K562 (cell line): ENCODE measurements around the gene MYO15B. TPM values are rescaled to one million over a fixed set of nuclear protein-coding genes. Genes with fewer than 3 reads are reported as not detected.
A peak's percentile ranks its signal among the peaks of the same experiment; 100 is the strongest.
"Not testable (repeated sequence)": the region's sequence is repeated elsewhere in the genome, so short reads cannot be mapped to it uniquely, and the experiment has no call there.

ENCODE experiments used
- ATAC-seq: fragments of 200-7000 bp; cut with Tn5 transposase; 3 replicates; pipeline ENCODE4 v1.9.1; 2020; ENCODE audit warnings: moderate library complexity
- BruUV-seq: library from RNA; stranded (reverse); fragments of 400-500 nt; replicated peaks from 2 replicates; lab custom pipeline; 2021; lab: Mats Ljungman, UMichigan
- CTCF ChIA-PET: fragments of 300-600 bp; formaldehyde crosslinking; extraction: SDS; loops from one replicate; lab custom pipeline; 2021; ENCODE audit warnings: low intra/inter-chr PET ratio; lab: Yijun Ruan, JAX
- POLR2A ChIA-PET: fragments of 300-600, 350-650 bp; sonication (Branson Sonifier 250); formaldehyde crosslinking; extraction: SDS; loops from one replicate; lab custom pipeline; 2021; ENCODE audit warnings: antibody characterized with exemption, inconsistent platforms; lab: Yijun Ruan, JAX
- DNase-seq, 4 experiments: peaks; one replicate each; pipeline versions ENCODE4 v3.0.0 to v3.0.0-alpha.2; 2011 to 2018; ENCODE audit warnings: low spot score in 3 of 4, mixed read lengths in 3 of 4; ENCODE audit errors: extremely low read depth in 1 of 4
- FAIRE-seq: peaks from 2 replicates; lab custom pipeline; 2011; peaks lifted over from hg19 to GRCh38; lab: Jason Lieb, UNC
- H2AFZ ChIP-seq: 2 replicates; pipeline ENCODE4 v1.6.0; 2011; ENCODE audit warnings: low read depth, low read length, control low read depth, inconsistent platforms
- H3K27ac ChIP-seq: fragments of 200-600 bp; 3 replicates; pipeline ENCODE4 v1.8.0; 2011; ENCODE audit warnings: low read depth, mild to moderate bottlenecking, control low read depth, inconsistent platforms, low read length, moderate library complexity, mixed read lengths; ENCODE audit errors: extremely low read depth
- H3K27me3 ChIP-seq, 2 experiments: fragments of 300-600 bp in 1 of 2; 2 replicates in 1 of 2; 3 replicates in 1 of 2; pipeline versions ENCODE4 v1.6.0 to v1.8.0; 2011; ENCODE audit warnings: inconsistent platforms in 2 of 2, low read length in 2 of 2, mild to moderate bottlenecking in 1 of 2, mixed read lengths in 1 of 2, moderate library complexity in 1 of 2; ENCODE audit not compliant: control insufficient read depth in 2 of 2, insufficient read depth in 2 of 2
- H3K36me3 ChIP-seq: fragments of 300-600 bp; 3 replicates; pipeline ENCODE4 v1.8.0; 2011; ENCODE audit warnings: mild to moderate bottlenecking, low read length, inconsistent platforms; ENCODE audit not compliant: control insufficient read depth, insufficient read depth
- H3K4me1 ChIP-seq, 2 experiments: fragments of 200-600 bp in 1 of 2; replicated peaks in 1 of 2; 2 replicates in 1 of 2; 3 replicates in 1 of 2; pipeline versions ENCODE4 v1.5.1 to v1.8.0; 2011; ENCODE audit warnings: inconsistent platforms in 2 of 2, low read length in 2 of 2, mild to moderate bottlenecking in 1 of 2, mixed read lengths in 1 of 2, moderate library complexity in 1 of 2; ENCODE audit not compliant: control insufficient read depth in 2 of 2, insufficient read depth in 2 of 2
- H3K4me2 ChIP-seq: 2 replicates; pipeline ENCODE4 v1.6.1; 2011; ENCODE audit warnings: low read length, control low read depth, inconsistent platforms, mixed read lengths; ENCODE audit not compliant: insufficient read depth
- H3K4me3 ChIP-seq: fragments of 200-600 bp; sonication (generic), shearing (Covaris generic); 2 replicates; pipeline ENCODE4 v1.5.1; 2016; ENCODE audit warnings: control low read depth, inconsistent platforms
- H3K79me2 ChIP-seq: fragments of 200-600 bp; 3 replicates; pipeline ENCODE4 v1.8.0; 2011; ENCODE audit warnings: low read length, inconsistent platforms; ENCODE audit not compliant: control insufficient read depth, insufficient read depth
- H3K9ac ChIP-seq, 2 experiments: 2 replicates each; pipeline versions ENCODE4 v1.6.0 to v1.6.1; 2011; ENCODE audit warnings: low read depth in 2 of 2, low read length in 2 of 2, control low read depth in 1 of 2, inconsistent platforms in 1 of 2, mild to moderate bottlenecking in 1 of 2, mixed read lengths in 1 of 2; ENCODE audit not compliant: insufficient read depth in 1 of 2
- H3K9me1 ChIP-seq: one replicate; pipeline ENCODE4 v1.6.0; 2011; ENCODE audit warnings: inconsistent platforms, mild to moderate bottlenecking, low read length, moderate library complexity; ENCODE audit not compliant: control insufficient read depth, insufficient read depth
- H3K9me3 ChIP-seq: replicated peaks from 2 replicates; pipeline ENCODE4 v1.5.1; 2011; ENCODE audit warnings: low read depth, low read length, inconsistent platforms; ENCODE audit not compliant: control insufficient read depth, insufficient read depth
- H4K20me1 ChIP-seq: replicated peaks from 2 replicates; pipeline ENCODE4 v1.6.1; 2011; ENCODE audit warnings: low read length, inconsistent platforms, mixed read lengths; ENCODE audit not compliant: control insufficient read depth, insufficient read depth
- CEBPB ChIP-seq: fragments of 450-650 bp; IDR thresholded peaks from 2 replicates; pipeline ENCODE4 v1.6.1; 2016; ENCODE audit warnings: missing genetic modification characterization, missing compliant biosample characterization
- TCFL5 ChIP-seq: fragments of 250-450 bp; sonication (Bioruptor Pico); conservative IDR thresholded peaks from 2 replicates; pipeline ENCODE4 v1.6.1; 2021; ENCODE audit warnings: mild to moderate bottlenecking, moderate library complexity, matching md5 sums
- WGBS: fragments of 100-300 bp; shearing (Covaris generic); methylation state at CpG from one replicate; pipeline ENCODE4 v1.1.6; 2016; ENCODE audit warnings: low coverage, mixed read lengths; ENCODE audit not compliant: insufficient coverage; ENCODE audit errors: missing lambda C conversion rate; 5-methylcytosine and 5-hydroxymethylcytosine counted together
- in situ Hi-C: fragments of 300-500 bp; cut with MboI; formaldehyde crosslinking; loops from 4 replicates; pipeline ENCODE4 v1.15.0; 2018; ENCODE audit warnings: inconsistent platforms, mixed read lengths
- intact Hi-C: fragments of 100-400 bp; cut with micrococcal nuclease; formaldehyde crosslinking; loops from 2 replicates; pipeline ENCODE4 v1.14.2; 2022
- polyA plus RNA-seq, 8 experiments: library from polyadenylated mRNA; depleted of rRNA in 4 of 8; stranded (reverse) in 5 of 8; unstranded in 3 of 8; fragments of >200 nt; fragmentation: Nextera tagmentation in 2 of 8; fragmentation: Illumina TruSeq in 1 of 8; extraction: Ambion mirVana in 2 of 8; extraction: Trizol in 1 of 8; gene quantifications; 2 replicates each; pipeline versions ENCODE4 v1.2.1 to v1.2.3, GENCODE V29; 2011 to 2014; ENCODE audit warnings: inconsistent platforms in 1 of 8, missing spikeins in 1 of 8
- total RNA-seq, 7 experiments: library from RNA; depleted of rRNA in 6 of 7; stranded (reverse); fragments of >200 nt in 6 of 7; fragmentation: Illumina TruSeq in 2 of 7; extraction: Trizol in 2 of 7; gene quantifications; 2 replicates each; pipeline versions ENCODE4 v1.2.1 to v1.2.3, GENCODE V29; 2011 to 2021; ENCODE audit warnings: low replicate concordance in 1 of 7
- TF ChIP-seq, protein P1 (sequence below): sonication (generic); formaldehyde crosslinking; IDR thresholded peaks from 2 replicates; pipeline ENCODE4 v1.8.0; 2022; ENCODE audit warnings: missing genetic modification reagents, mild to moderate bottlenecking, moderate library complexity, borderline replicate concordance

Gene MYO15B
- total and polyA plus RNA-seq, 9 of the 15 experiments (the other 6 are each of a cell fraction or from before 2014, with no cell fraction given): 0.05 to 3.1 (median 0.83) TPM; not detected in 2

DNA sequence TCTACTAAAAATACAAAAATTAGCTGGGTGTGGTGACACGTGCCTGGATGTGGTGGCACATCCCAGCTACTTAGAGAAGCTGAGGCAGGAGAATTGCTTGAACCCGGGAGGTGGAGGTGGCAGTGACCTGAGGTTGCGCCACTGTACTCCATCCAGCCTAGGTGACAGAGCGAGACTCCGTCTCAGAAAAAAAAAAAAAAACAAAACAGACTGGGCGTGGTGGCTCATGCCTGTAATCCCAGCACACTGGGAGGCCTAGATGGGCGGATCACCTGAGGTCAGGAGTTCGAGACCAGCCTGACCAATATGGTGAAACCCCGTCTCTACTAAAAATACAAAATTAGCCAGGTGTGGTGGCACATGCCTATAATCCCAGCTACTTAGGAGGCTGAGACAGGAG is 5.8 kb downstream of the MYO15B start:
- not testable (repeated sequence) for H3K79me2 ChIP-seq, H3K36me3 ChIP-seq
- H3K4me1 ChIP-seq: peaks cover 6 to 43% of the 10 kb centered on the region in 2 experiments; a peak in 3 of 5 replicates
- peak; percentile 60 for TF ChIP-seq CEBPB (tag)
- TF ChIP-seq, all 486 proteins: peak for 1; not testable (repeated sequence) for 485
- ChIA-PET CTCF (interaction anchor here (0.6 kb wide), 1 partner anchor 9 kb away, joined by 3 read pairs; no protein-coding TSS in a partner anchor), POLR2A (interaction anchor here (0.6 kb wide), 1 partner anchor 250 kb away, joined by 3 read pairs; no protein-coding TSS in a partner anchor)
- H3K27ac ChIP-seq, ATAC-seq, intact Hi-C loops, FAIRE-seq, BruUV-seq, DNase-seq, H3K9ac ChIP-seq, H3K9me1 ChIP-seq, H2AFZ ChIP-seq, H4K20me1 ChIP-seq, in situ Hi-C loops, H3K4me3 ChIP-seq, H3K4me2 ChIP-seq, H3K9me3 ChIP-seq: not testable (repeated sequence)
- peaks cover 4 to 27% of the 10 kb centered on the region in 2 experiments; a peak in 4 of 5 replicates for H3K27me3 ChIP-seq
- WGBS: 42% methylated on average over 4 of the region's 9 CpGs

GRCh38 chr17:75594499-75595283 is 7.1 kb downstream of the MYO15B start:
- Histone ChIP-seq H3K36me3 (no peaks in the 10 kb centered on the region), H3K9ac (no peak overlapping the region), H3K79me2 (no peaks in the 10 kb centered on the region), H3K4me1 (peaks cover 2 to 31% of the 10 kb centered on the region in 2 experiments; a peak in 2 of 5 replicates), H3K27ac (no peak overlapping the region), H3K27me3 (peaks cover 4 to 27% of the 10 kb centered on the region in 2 experiments; a peak in 4 of 5 replicates), H2AFZ (no peak overlapping the region), H3K9me1 (no peaks in the 10 kb centered on the region)
- WGBS: 32% methylated on average over 23 of the region's 28 CpGs
- intact Hi-C loops: no loop called here
- POLR2A ChIA-PET: interaction anchor here (0.6 kb wide), 2 partner anchors 12 to 132 kb away, joined by 3 to 4 read pairs; no protein-coding TSS in a partner anchor
- ATAC-seq: no peak
- in situ Hi-C loops: no loop called here
- no peak for TF ChIP-seq TCFL5
- TF ChIP-seq, protein P1, sequence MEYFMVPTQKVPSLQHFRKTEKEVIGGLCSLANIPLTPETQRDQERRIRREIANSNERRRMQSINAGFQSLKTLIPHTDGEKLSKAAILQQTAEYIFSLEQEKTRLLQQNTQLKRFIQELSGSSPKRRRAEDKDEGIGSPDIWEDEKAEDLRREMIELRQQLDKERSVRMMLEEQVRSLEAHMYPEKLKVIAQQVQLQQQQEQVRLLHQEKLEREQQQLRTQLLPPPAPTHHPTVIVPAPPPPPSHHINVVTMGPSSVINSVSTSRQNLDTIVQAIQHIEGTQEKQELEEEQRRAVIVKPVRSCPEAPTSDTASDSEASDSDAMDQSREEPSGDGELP (CRISPR knock-in tag): peak; percentile 21; the same call in 1 of the 2 replicates
- TF ChIP-seq, all 486 proteins: peak for 1
- CTCF ChIA-PET: no interaction called here
- FAIRE-seq (no peak), DNase-seq (no peak)
- Histone ChIP-seq H3K9me3 (no peaks in the 10 kb centered on the region), H3K4me3 (no peak overlapping the region), H3K4me2 (no peak overlapping the region), H4K20me1 (no peaks in the 10 kb centered on the region)
- BruUV-seq: no TSS peak
